GM20431 (cell line): Measurements from ENCODE around the gene TMEM202.
"Not testable (repeated sequence)": the region's sequence is repeated elsewhere in the genome, so short reads cannot be mapped to it uniquely, and the experiment has no call there.

Source experiments
- in situ Hi-C: fragments of 300-500 bp; cut with MseI, MboI; formaldehyde crosslinking; loops from one replicate; pipeline ENCODE4 v1.15.0; 2020; ENCODE audit warnings: low sequenced_read_pairs; ENCODE audit not compliant: unreplicated experiment

Gene TMEM202, protein sequence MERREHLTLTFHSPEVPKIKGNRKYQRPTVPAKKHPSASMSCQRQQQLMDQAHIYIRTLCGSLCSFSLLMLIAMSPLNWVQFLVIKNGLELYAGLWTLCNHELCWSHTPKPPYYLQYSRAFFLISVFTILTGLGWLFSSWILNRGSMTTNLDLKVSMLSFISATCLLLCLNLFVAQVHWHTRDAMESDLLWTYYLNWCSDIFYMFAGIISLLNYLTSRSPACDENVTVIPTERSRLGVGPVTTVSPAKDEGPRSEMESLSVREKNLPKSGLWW

DNA sequence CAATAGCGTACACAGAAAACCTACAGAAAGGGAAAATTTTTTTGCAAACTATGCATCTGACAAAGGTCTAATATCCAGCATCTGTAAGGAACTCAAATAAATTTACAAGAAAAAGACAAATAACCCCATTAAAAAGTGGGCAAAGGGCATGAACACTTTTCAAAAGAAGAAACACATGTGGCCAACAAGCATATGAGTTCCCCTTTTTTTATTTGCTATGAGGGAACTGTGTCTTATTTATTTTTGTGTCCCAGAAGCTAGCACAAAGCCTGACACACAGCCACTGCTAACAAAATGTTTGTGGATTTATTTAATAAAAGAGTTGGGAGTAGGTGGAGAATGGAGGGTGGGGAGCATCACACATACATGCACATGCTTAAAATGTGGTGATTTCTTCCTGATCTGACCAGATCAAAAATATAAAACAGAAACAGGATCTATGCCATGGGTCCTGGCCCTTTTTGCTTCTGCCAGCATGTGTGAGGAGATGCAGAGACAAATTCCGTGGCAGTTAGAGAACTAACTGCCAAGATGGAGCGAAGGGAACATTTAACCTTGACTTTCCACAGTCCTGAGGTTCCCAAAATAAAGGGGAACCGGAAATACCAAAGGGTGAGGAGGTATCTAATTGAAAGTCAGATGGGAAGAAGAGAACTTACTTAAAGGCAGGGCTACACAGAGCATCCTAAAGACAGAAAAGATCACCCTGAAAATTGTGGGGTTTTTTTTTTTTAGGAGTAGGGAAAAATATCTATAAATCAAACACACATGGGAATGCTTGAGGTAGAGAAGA is at the start of gene TMEM202:
Gene TMEM202 (plus strand): TSS at position 510 of the 793 bp plus-strand sequence. CDS start 22 bp downstream, at position 532.
- in situ Hi-C loops = no loop called here

- in situ Hi-C loops = no loop called here
Measured at GRCh38 chr15:72353266-72353665, 44.8 kb upstream of the TMEM202 start.

DNA sequence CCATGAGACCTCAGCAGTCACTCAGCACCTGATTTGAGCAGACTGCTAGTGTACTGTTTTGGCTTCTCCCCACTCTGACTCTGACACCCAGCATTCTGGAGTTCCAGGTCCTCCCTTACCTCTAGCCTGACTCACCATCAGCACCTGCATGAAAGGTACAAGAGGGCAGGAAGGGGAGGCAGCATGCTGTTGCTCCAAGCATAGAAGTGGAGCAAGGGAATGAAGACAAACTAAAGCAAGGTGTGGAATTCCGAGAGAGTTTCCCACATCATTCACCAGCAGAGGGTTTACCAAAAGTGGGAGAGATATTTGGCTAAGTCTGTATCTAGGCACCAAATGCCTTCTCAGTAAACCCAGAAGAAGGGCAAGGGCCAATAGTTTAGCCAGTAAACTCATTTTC is 43.6 kb upstream of the TMEM202 start:
- in situ Hi-C loops = no loop called here

DNA sequence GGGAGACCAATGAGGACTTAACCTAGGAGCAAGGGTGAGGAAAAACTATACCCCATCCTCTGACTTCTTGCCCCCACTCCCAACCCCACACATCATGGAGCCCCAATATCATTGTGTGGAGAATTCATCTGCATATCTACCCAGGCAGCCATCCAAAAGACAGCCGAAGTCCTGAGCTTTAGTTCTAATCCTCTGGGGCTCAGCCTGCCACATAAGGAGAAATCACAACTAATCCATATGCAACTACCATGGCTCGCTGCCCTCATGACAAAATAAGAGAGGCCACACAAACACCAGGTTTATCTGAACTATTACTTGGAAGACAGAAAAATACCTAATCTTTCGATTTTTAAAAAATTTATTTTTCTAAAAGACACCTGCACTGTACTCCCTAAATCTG is 40.0 kb upstream of the TMEM202 start:
- in situ Hi-C loops = no loop called here

DNA sequence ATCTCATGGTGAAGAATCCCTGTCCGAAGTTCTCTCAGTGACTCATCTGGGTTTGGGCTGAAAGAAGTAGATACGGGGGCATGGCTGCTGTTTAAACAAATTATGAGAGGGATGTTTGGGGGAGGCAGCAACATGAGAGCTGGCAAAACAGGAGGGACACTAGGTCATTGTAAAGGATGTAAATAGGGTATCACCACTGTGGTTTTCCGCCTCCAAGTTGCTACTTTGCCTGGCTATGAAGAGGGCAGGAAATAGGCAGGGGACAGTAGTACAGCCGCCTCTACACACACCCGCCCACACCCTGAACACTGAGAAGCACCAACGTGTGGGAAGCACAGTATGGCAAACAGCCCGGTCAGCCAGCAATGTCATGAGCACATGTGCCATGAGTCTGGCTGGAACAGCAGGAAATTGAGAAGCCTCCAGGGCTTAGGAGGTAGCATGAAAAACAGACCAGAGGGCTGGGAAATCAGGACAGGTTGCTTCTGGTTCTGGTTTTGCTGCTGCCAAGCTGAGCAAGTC is 39.4 kb upstream of the TMEM202 start:
- in situ Hi-C loops = no loop called here

- in situ Hi-C loops = no loop called here
Measured at GRCh38 chr15:72361176-72361575, 36.9 kb upstream of the TMEM202 start.

GRCh38 chr15:72365844-72366243 is 32.3 kb upstream of the TMEM202 start:
- in situ Hi-C loops = no loop called here

GRCh38 chr15:72368325-72368724 is 29.8 kb upstream of the TMEM202 start:
- in situ Hi-C loops = no loop called here

DNA sequence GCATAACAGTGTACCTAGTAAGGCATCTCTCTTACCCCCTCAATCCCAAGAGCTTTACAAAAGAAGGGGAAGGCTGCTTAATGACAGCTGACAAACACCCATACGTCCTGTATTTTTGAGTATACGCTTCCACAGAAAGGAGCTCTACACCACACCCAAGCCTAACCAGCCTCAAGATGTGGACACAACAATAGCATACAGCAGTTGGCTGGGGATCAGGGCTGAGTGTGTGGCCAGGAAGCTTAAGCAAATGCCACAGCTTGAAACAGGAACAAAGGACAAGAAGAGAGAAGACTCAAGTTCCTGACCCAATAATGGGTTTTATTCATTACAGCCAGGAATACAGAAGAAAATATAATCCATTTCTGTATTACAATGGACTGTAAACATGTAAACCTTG is 29.2 kb upstream of the TMEM202 start:
- in situ Hi-C loops = no loop called here

DNA sequence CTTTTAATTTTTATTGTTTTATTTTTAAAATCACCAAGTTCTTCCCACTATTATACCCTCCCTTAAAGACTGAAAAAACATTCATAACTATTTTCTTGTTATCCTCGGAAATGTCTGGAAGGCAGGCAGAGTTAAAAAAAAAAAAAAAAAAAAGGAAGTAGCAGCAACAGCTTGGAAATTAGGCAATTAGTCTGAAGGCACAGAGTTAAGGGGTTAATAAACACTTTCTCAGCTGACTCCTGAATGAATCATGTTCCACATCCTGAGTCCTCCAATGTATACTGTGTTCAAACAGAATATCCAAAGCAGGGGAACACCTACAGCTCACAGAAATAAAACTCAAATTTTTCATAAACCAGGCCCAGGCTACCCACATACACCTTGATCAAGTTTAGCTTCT is 28.1 kb upstream of the TMEM202 start:
- in situ Hi-C loops = no loop called here

DNA sequence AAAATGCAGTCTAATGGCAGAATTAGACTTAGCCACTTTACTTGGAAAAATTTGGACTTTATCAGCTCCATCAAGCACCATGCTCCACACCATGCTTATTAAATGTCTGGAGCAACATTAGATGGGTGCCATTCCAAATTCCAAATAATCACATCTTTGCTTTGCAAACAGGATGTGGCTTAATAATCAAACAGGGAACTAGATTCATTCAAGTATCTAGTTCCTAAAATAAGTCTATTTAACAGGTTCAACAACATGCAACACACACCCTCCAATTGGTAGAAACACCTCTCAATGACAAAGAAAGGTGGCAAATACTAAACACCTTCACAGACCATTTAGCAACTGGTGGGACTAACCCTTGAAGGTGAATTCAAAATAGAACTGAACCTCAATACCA is 25.7 kb upstream of the TMEM202 start:
- in situ Hi-C loops = no loop called here

- in situ Hi-C loops = no loop called here
Measured at GRCh38 chr15:72375501-72375845, 22.6 kb upstream of the TMEM202 start.

DNA sequence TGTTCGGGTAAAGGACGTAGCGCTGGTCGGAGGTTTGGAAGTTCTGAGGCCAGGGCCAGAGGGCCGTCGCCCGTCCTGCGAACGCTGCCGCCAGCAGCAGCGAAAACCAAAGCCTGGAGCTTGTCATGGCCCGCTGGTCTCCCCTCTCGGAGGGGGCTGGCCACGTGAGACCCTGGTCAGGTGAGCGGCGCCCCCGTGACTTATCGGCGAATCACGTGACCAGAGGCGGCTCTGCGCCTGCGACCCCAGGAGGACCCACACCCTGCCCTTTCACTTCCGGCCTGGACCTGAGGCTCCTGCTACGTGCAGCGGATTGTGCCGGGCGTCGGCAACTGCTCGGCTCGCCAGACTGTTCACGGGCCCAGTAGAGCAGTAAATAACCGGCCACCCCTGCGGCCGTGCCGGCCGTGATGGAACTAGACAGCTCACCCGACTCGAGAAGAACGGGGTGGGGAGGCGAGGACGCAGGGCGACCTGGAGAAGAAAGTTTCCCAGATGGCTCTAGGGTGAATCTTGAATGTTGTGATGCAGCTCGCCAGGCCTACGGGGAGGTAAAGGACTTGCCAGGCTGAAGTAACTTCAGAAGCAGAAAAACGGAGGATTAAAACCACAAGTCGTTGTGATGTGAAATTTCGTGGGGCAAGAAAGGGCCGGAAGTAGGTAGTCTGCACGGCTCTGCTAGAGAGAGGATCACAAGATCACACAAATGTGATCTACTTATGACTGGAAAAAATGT is 22.1 kb upstream of the TMEM202 start, which contains the start of gene HEXA:
Gene HEXA (minus strand): TSS at position 169 of the 736 bp plus-strand sequence. CDS start 42 bp downstream, at position 127.
- in situ Hi-C loops = no loop called here

DNA sequence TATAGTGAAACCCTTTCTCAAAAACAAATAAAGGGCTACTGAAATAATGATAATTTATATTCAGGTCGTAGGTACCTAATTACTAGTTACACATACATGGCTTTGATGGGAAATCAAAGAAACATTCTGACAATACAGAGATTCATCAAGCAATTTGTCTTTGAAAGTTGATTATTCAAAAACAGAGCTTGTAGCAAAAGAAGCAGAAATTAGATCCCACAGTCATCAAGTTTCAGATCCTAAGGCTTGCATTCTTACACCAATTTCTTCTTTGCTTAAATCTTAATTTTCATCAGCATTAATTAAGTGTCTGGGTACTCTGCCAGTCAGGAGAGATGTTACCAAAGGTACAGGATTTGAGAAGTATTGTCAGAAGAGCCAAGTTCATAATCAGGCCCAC is 20.8 kb upstream of the TMEM202 start:
- in situ Hi-C loops = no loop called here

GRCh38 chr15:72379106-72379505 is 19.0 kb upstream of the TMEM202 start:
- in situ Hi-C loops = not testable (repeated sequence)

DNA sequence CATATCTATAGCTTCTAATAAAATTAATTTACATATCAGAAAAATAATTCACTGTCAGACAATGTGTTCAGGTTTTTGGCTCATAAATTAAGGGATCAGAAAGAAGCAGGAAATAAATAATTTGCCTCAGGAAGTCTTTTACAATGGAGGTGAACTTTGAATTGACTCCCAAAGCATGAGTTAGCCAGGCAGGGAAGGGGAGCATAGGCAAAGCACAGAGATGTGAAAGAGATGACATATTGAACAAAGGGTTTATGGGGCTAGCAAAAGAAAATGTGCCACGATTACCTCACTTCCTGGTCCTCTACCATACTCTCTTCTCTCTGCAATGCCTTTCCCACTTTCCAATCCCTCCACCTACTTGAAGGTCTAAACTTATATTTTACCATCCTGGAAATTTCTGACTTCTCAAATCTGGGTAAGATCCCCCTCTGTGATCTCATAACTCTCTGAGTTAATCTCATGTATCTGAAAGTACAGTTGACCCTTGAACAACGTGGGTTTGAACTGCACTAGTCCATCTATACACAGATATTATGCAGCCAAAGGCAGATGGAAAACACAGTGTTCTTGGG is 18.2 kb upstream of the TMEM202 start:
- in situ Hi-C loops = no loop called here

DNA sequence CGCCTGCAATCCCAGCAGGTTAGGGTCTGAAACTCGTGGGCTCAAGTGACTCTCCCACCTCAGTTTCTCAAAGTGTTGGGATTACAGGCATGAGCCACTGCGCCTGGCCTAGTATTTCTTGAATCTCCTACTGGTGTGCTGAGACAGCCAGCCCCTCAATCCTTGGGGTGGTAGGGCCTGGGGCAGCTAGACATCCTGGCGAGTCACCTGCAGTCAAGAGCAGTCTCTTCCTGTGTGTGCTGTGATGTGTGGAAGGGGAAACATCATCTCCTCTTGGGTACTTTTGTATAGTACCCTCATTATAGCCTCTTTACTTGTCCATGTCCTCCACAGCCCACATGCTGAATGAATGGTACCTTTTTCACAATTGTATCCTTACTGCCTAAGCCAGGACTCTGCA is 17.4 kb upstream of the TMEM202 start:
- in situ Hi-C loops = no loop called here

DNA sequence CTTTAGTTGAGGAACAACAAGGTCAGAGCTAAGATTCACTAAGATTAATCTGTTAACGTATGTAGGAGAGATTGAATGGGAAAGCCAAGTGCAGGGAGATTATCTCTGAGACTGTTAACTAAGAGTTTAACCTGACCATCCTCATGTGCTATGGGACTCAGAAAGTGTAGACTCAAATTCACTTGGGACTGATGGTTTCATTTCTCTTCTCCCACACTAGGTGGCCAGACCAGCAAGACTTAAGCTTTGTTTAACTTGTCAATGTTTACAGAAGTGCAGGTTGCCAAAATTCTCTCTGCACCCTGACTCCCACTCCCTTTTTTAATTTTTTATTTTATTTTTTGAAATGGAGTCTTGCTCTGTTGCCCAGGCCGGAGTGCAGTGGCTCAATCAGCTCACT is 16.0 kb upstream of the TMEM202 start:
- in situ Hi-C loops = no loop called here

DNA sequence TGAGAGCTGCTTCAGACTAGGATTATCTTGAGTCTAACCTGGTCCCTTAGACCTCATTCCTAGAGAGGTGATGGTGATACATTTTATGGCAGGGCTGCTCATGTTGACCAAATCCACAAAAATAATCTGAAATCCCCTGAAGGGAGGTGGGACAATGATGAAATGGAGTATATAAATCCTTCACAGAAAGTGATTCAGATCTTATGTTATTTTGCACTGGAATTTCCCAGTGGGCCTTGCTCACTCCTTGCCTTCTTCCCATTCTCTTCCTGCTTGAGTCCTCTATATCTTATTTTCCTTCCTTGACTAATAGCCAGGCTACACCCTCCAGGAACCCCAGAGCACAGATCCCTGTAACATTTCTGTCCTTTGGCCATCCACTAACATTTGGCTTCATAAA is 10.4 kb upstream of the TMEM202 start:
- in situ Hi-C loops = no loop called here

DNA sequence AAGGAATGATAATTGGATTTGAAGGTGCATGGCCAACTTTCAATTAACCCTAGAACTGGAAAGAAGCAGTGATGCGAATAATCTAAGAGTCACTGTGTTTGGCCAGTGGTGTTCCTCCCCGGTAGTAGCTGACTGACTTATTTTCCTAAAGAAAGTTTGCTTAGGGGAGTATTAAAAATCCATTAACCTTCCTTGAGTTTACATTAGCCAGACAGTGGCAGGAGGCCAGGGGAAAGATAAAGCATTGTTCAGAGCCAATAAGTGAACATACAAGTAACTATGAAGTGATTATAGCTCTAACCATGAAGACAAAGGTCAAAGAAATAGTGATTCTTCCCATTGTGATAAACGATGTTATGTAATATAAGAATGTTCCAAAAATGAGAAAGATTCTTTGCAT is 8.9 kb upstream of the TMEM202 start:
- in situ Hi-C loops = no loop called here
